Activated T-cell treated with anti-CD3 and anti-CD28 coated beads for 1 hour (primary cell): ENCODE data around the gene MKI67.

Experiments
- DNase-seq: peaks from one replicate; pipeline ENCODE4 v3.0.0-alpha.2; 2020; ENCODE audit warnings: low read depth

MKI67 gene

DNA sequence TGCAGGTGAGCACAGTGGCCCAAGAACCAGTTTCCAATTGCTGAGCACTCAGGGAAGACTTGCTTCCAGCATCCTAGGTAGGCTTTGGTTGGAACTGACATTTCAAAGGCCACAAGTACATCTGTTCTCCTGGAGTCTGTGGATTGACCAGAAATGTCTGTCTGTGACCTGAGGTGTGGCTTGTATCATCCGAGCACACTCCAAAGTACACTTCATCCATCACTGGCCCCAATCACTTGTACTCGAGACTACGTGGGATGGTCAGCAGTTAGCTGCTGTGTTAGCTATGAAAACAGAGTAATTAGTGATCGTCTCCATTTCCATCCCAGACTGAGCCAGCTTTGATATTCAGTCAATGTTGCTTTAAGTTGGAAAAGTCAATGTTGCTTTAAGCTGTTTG is 45.0 kb downstream of the MKI67 start:
- no peak for DNase-seq

DNA sequence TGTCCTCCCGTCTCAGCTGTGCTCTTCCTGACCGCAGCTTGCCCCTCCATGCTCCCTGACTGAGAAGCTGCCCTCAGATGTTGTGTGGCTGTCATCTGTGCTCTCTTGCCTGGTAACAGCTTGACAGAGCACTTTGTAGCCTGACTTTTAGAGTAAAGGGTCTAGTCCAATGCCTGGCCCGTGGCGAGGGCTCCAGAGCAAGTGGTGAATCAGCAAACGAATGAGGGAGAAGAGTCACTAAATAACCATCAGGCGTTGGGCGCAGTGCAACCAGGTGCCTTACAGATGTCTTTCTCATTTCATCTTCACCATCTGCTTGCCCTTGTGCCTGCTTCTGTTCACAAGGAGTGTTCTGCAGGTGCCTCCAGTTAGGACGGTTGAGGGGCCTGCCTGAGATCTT is 45.6 kb downstream of the MKI67 start:
- no peak for DNase-seq

DNA sequence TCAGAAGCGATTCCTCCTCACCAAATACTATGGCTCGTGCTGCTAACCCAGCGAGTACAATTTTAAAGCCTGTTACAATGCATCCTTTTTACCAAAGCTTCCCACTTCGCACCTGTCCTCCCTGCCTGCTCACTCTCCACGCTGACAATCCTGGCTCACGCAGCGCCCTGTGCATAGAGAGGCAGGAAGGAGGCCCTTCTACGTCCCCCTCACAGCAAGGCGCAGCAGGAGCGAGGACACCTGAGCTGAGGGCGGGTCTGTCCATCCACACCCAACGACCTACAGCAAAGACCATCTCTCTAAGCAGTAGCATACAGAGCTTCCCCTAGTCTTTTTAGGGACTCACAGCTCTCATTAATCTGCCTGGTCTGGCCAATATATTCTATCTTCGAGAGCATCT is 46.0 kb downstream of the MKI67 start:
- DNase-seq, result no peak

GRCh38 chr10:128078136-128078969 is 47.9 kb downstream of the MKI67 start:
- no peak for DNase-seq

DNA sequence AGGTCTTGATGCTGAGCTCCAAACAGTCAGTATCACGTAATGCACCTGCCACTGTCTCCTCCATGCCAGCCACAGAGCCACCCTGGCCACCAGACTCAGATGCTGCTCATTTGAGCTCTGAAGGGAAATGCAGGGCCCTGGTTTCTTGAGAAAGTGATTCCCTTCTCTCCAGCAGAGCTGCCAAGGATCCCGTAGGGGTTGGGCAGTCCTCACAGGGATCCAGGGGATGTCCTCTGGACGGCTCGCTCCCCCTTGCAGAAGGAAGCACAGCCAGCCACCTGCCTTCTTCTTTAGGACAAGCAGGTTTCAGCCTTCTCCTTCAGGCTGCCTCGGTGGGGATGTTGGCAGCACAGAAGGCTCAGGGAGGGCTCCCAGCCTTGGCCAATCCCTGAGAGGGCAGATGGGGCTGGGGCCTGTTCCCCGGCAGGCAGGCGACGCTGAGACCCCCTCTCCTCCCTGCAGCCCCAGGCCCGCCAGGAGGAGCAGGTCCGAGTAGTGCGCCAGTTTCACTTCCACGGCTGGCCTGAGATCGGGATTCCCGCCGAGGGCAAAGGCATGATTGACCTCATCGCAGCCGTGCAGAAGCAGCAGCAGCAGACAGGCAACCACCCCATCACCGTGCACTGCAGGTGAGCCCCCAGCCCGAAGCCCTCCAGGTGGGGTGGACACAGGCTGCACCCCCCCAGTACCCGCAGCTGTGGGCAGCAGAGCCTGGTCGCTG is 48.9 kb downstream of the MKI67 start:
- DNase-seq, result no peak

DNA sequence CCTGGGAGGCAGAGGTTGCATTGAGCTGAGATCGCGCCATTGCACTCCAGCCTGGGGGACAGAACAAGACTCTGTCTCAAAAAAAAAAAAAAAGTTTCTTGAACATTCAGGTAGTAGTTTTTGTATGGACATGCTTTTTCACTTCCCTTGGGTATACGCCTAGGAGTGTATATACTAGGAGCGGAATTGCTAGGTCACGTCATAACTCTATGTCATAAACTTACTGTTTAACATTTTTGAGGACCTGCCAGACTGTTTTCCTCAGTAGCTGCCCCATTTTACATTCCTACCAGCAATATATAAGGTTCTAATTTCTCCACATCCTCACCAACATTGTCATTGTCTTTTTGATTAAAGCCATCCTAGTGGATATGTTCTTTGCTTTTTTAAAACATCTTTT is 51.6 kb downstream of the MKI67 start:
- DNase-seq, result no peak

DNA sequence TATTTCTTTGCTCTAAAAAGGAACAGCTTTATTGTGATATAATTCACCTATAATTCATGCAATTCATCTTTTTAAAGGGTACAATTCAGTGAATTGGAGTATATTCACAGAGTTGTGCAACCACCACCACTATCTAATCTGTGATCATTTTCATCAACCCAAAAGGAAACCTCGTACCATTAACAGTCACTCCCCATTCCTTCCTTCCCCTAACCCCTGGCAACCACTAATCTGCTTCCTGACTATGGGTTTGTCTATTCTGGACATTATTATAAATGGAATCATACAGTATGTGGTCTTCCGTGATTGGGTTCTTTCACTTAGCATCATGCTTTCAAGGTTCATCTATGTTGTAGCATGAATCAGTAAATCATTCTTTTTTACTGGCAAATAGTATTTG is 52.3 kb downstream of the MKI67 start:
- DNase-seq, result no peak

- no peak for DNase-seq
These were observed 53.1 kb downstream of the MKI67 start for GRCh38 chr10:128072941-128073645.

- no peak for DNase-seq
These were observed 54.2 kb downstream of the MKI67 start for GRCh38 chr10:128072046-128072445.

GRCh38 chr10:128071417-128071782 is 54.8 kb downstream of the MKI67 start:
- DNase-seq, result no peak

- DNase-seq, result no peak
These were observed 55.4 kb downstream of the MKI67 start for GRCh38 chr10:128070721-128071416.

DNA sequence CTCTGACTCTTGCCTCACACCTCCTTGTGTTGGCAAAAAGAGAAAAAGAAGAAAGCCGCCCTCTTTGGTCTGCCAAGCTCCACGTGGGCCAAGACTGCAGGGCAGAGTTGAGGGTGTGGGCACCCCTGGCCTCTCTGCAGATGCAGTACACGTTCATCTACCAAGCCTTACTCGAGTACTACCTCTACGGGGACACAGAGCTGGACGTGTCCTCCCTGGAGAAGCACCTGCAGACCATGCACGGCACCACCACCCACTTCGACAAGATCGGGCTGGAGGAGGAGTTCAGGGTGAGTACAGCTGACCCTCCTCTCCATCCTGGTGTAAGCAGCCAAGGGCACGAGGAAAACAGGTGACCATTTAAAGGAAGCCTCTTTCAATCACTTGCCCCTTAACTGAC is 56.1 kb downstream of the MKI67 start:
- no peak for DNase-seq

GRCh38 chr10:128069351-128070051 is 56.7 kb downstream of the MKI67 start:
- DNase-seq, result peak; percentile 75

GRCh38 chr10:128068398-128069285 is 57.6 kb downstream of the MKI67 start:
- DNase-seq, result no peak

DNA sequence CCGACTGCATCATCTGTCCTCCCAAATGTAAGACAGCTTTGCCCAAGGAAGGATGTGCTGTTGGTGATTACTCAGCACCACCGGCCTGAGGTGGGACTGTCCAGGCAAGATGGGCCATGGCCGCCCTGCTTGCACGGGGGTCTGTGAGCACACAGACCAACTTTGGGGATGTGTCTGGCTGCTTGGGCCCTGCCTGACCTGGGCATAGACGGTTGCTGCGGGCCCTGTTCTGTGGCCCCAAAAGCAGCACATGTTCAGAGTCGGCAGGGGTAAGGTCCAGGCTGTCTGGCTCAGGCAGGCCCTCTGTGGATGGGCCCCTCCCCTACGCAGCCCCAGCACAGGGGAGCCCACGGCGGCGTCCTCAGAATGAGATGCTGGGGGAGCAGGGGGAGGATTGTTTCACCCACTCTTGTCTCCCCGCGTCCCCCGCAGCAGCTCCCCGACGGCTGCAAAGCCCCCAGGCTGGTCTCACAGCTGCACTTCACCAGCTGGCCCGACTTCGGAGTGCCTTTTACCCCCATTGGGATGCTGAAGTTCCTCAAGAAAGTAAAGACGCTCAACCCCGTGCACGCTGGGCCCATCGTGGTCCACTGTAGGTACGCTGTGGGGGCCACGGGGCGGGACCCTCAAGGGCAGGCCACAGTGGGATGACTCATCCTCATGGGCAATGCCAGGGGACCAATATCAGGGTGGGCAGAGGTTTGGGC is 58.4 kb downstream of the MKI67 start:
- no peak for DNase-seq

GRCh38 chr10:128066870-128067382 is 59.3 kb downstream of the MKI67 start:
- no peak for DNase-seq

DNA sequence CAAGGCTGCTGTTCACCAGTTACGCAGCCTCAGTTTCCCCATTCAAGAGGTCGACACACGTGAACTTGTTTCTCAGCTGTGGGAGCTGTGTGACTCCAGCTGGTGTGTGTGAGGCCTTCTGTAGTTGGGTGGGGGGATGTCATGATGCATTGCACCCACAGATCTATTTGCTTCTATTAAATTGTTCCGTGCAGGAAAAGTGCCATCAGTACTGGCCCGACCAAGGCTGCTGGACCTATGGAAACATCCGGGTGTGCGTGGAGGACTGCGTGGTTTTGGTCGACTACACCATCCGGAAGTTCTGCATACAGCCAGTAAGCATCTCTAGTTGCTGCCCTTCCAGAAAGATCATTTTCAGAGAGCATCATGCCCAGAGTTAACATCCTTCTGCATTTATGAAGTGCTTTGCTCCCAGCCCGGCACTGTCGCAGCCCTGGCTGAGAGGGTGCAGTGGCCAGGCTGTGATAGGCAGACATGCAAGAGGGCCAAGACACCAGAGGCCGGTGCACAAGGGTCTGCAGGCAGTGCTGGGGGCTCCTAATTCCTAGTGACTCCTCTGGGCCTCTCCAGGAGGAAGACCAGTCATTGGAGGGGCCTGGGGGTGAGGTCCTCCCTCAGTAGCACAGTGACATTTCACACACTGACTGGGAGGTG is 60.2 kb downstream of the MKI67 start:
- no peak for DNase-seq

DNA sequence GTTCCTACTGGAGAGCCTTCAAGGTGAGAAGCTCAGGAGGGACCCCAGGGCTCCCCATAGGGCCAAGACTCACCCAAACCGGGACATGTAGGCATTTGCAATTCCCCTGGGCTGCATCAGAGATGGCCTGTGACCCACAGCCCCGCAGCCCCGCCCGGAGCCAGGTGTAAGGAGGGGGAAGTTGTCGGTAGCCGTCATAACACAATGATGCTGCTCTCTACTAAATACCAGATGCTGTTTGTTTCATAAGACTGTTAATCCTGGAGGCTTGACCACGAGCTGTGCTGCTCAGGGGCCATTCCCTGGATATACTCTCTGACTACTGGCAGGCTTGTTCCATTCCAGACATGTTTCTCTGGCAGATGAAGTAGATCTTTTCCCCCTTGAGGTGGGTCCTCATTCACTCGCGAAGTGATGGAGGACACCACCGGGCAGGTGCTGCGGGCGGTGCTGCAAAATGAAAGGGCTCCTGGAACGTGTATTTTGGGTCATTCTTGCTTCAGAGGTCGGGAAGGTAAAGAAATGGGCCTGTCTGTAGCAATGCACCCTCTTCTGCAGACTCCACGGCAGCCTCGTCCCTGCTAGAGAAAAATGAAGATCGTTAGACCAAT is 61.1 kb downstream of the MKI67 start:
- DNase-seq, result no peak
